Colonic mucosa (tissue), 4 donors: ENCODE results near the gene HCFC1R1. TPM values are rescaled to one million over a fixed set of nuclear protein-coding genes. Genes with fewer than 3 reads are reported as not detected.
A peak's percentile ranks its signal among the peaks of the same experiment; 100 is the strongest.

ENCODE experiments used
- DNase-seq: peaks from one replicate; pipeline ENCODE4 v3.0.0-alpha.2; 2020
- H3K27ac ChIP-seq: fragments of 200-600 bp; one replicate; pipeline ENCODE4 v1.8.0; 2021
- H3K27me3 ChIP-seq: fragments of 200-600 bp; one replicate; pipeline ENCODE4 v1.8.0; 2021
- H3K36me3 ChIP-seq: fragments of 200-600 bp; one replicate; pipeline ENCODE4 v1.8.0; 2021
- H3K4me1 ChIP-seq: fragments of 200-600 bp; one replicate; pipeline ENCODE4 v1.8.0; 2021; ENCODE audit warnings: mild to moderate bottlenecking
- H3K4me3 ChIP-seq: fragments of 200-600 bp; one replicate; pipeline ENCODE4 v1.8.0; 2021
- H3K9ac ChIP-seq, 2 donors: one replicate each; pipeline ENCODE4 v1.7.0; 2013; ENCODE audit warnings: control low read depth in 2 of 2, low read depth in 2 of 2, low read length in 2 of 2
- H3K9me3 ChIP-seq: fragments of 200-600 bp; one replicate; pipeline ENCODE4 v1.8.0; 2021
- intact Hi-C: fragments of 100-400 bp; cut with DNase I; formaldehyde crosslinking; loops from one replicate; pipeline ENCODE4 v1.14.1; 2022
- total RNA-seq, 2 donors: library from RNA; stranded (reverse); fragmentation: NEBNext Ultra II Directional in 1 of 2; extraction: Animal tissue kit (Norgen Biotek cat#: 25700) in 1 of 2; gene quantifications; one replicate each; pipeline ENCODE4 v1.2.1, GENCODE V29; 2021
- TF ChIP-seq, protein P1 (sequence below): fragments of 200-600 bp; IDR thresholded peaks from one replicate; pipeline ENCODE4 v1.8.0; 2022; ENCODE audit warnings: antibody characterized with exemption, mild to moderate bottlenecking
- donor health status: healthy.
- donor health status: DM: no; HTN: no; CAD: no.
- donor health status: DM: no; HTN: no; CAD: no.

Gene HCFC1R1
- total RNA-seq, 2 donors from 2014 or later: 28.7 to 30.0 TPM

DNA sequence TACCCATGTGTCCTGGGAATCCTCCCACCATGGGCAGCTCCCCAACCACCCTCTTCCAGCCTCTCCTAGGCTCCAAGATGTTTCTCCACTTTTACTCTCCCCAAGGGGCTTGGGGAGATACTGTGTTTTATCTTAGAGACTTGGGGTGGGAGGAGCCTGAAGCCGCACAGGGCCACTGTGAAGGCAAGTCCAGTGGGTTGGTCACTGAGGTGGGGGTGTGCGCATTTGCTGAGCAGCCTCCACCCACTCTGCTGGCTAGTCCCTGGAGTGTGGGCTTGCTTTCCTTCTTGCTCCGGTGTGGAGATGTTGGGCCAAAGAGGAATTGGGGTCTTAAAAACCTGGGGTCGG, 15.1 kb downstream of the HCFC1R1 start:
- Histone ChIP-seq H3K36me3 (no peaks in the 10 kb centered on the region), H3K9ac (peak overlapping the region in 1 of 2 donors; percentile 40), H3K27me3 (peaks cover 5% of the 10 kb centered on the region), H3K4me3 (no peak overlapping the region), H3K4me1 (peaks cover 17% of the 10 kb centered on the region), H3K27ac (peak overlapping the region; percentile 86), H3K9me3 (no peaks in the 10 kb centered on the region)
- intact Hi-C loops: no loop called here
- no peak for DNase-seq
- TF ChIP-seq, protein P1, sequence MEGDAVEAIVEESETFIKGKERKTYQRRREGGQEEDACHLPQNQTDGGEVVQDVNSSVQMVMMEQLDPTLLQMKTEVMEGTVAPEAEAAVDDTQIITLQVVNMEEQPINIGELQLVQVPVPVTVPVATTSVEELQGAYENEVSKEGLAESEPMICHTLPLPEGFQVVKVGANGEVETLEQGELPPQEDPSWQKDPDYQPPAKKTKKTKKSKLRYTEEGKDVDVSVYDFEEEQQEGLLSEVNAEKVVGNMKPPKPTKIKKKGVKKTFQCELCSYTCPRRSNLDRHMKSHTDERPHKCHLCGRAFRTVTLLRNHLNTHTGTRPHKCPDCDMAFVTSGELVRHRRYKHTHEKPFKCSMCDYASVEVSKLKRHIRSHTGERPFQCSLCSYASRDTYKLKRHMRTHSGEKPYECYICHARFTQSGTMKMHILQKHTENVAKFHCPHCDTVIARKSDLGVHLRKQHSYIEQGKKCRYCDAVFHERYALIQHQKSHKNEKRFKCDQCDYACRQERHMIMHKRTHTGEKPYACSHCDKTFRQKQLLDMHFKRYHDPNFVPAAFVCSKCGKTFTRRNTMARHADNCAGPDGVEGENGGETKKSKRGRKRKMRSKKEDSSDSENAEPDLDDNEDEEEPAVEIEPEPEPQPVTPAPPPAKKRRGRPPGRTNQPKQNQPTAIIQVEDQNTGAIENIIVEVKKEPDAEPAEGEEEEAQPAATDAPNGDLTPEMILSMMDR: no peak

DNA sequence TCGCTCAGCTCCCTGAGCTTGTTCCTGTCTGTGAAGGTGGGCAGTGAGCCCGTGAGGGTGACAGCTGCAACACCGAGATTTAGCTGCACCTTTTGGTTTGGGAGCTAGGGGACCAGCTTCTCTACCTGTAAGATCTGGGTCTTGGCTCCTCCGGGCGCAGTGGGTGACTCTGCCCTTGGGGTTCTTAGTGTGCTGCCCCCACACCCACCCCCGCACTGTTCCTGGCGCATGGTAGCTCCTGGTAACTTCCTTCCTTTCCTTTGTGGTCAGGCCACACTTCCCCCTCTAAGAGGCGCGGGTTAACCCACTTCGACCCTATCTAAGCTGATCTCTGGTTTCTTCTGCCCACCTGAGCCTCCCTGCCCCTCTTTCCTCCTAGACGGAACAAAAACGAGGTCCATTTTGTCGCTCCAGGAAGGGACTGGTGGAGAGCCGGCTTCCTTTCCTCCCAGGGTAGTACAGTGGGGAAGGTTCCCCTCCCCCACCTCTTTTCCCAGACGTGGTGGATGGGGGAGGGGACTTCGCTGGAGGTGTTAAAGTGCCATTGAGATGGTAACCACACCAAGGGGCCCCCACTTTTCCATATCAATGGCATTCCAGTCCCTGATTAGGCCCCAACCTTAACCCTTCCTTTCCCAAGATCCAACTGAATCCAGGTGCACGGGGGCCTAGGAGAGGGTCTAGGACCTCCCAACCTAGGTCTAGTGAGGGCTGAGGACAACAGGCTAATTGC, 15.6 kb downstream of the HCFC1R1 start:
- Histone ChIP-seq H3K27ac (peak overlapping the region; percentile 86), H3K4me3 (no peak overlapping the region), H3K27me3 (peaks cover 5% of the 10 kb centered on the region), H3K4me1 (peaks cover 17% of the 10 kb centered on the region), H3K36me3 (no peaks in the 10 kb centered on the region), H3K9ac (peak overlapping the region in 1 of 2 donors; percentile 84), H3K9me3 (no peaks in the 10 kb centered on the region)
- no peak for DNase-seq
- TF ChIP-seq, protein P1: no peak
- intact Hi-C loops: no loop called here

DNA sequence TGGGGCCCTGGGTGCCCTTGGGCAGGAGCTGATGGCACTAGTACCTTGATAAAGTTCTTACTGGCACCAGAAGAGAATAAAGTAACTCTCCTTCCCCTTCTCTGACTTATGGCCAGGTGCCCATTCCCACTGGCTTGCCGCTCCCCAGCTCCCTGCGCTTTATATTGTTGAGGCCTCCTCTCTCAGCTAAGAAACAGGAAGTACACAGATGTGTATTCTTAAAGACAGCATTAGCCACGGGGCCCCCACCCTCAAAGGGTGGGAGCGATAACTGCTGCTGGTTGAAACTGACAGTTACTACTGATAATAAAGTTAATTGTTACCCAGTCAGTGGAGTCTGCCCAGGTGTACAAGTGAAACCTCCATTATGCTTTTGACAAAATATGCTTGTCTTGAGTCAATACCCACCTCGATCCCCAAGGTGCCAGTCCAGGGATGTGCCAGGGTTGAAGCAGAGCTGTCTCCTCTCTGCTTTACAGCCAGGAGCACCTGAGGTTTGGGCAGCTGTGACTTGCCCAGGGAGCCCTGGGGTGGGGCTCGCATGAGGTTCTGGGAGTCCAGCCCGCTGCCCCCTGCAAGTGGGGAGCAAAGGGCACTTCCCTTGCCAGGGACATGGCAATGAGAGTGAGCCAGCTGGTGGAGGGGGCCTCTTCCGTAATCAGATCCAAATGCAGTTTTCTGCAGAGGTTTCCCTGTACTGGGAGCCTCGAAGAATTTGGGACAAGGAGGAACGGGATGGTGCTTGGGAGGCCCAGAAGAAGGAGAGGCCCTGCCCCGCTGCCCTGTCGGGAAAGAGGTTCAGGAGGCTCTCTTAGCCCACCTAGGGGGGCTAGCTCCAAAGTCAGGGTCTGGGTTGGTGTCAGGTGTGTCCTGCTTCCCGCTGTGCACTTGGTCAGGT, 16.4 kb downstream of the HCFC1R1 start:
- intact Hi-C loops: no loop called here
- peak overlapping the region in 1 of 2 donors; percentile 84 for H3K9ac ChIP-seq
- H3K27me3 ChIP-seq: peaks cover 5% of the 10 kb centered on the region
- TF ChIP-seq, protein P1: no peak
- no peaks in the 10 kb centered on the region for H3K36me3 ChIP-seq
- H3K4me3 ChIP-seq: no peak overlapping the region
- H3K4me1 ChIP-seq: peaks cover 17% of the 10 kb centered on the region
- H3K27ac ChIP-seq: peak overlapping the region; percentile 86
- no peaks in the 10 kb centered on the region for H3K9me3 ChIP-seq
- peak; percentile 86 for DNase-seq

DNA sequence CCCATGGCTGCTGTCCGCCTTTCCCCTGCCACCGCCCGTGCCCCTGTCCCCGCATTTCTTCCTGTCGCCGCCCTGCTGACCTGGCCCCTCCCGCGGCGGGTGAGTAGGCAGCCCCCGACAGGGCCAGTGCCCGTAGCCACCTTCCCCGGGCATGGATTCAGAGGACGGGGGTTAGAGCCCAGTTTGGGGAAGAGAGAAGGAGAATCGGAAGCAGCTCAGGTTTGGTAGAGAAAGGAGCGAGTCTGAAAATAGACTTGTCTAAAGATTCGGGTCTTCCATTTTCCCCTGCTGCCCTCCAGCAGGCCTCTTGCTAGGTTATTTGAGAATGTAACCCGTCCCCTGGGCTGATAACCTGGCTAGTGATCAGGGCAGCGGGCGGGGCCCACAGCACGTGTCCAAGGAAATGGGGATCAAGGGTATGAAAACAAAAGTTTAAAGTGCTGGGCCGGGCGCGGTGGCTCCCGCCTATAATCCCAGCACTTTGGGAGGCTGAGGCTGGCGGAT, 18.9 kb downstream of the HCFC1R1 start:
- peak overlapping the region; percentile 33 for H3K4me3 ChIP-seq
- TF ChIP-seq, protein P1: no peak
- peaks cover 17% of the 10 kb centered on the region for H3K4me1 ChIP-seq
- peak overlapping the region; percentile 86 for H3K27ac ChIP-seq
- peak; percentile 82 for DNase-seq
- no peaks in the 10 kb centered on the region for H3K9me3 ChIP-seq
- H3K27me3 ChIP-seq: no peaks in the 10 kb centered on the region
- peak overlapping the region; percentile 62 to 84 for H3K9ac ChIP-seq
- no peaks in the 10 kb centered on the region for H3K36me3 ChIP-seq
- intact Hi-C loops: no loop called here

DNA sequence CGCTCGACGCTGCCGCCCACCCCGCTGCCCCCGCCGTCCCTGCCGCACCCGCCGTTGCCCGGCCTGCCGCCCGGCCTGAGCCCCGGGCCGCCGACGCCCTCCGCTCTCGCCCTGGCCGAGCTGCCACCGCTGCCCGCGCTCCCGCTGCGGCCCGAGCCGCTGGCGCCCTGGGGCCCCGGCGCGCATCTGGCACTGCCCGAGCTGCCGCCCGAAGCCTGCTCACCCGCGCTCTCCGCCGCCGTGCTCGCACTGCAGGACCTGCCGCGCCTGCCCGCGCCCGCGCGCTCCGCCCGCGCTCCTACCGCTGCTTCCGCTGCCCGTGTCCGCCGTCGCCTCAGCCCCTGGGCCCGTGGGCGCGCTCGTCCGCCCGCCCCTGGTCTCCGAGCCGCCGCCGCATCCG, 19.4 kb downstream of the HCFC1R1 start:
- no peak for DNase-seq
- Histone ChIP-seq H3K4me3 (no peak overlapping the region), H3K27ac (no peak overlapping the region), H3K9me3 (no peaks in the 10 kb centered on the region), H3K27me3 (no peaks in the 10 kb centered on the region), H3K36me3 (no peaks in the 10 kb centered on the region), H3K4me1 (peaks cover 17% of the 10 kb centered on the region), H3K9ac (no peak overlapping the region)
- TF ChIP-seq, protein P1: no peak
- intact Hi-C loops: no loop called here
